Tibial nerve (tissue), 4 donors: ENCODE results near the gene METRN. TPM values are rescaled to one million over a fixed set of nuclear protein-coding genes. Genes with fewer than 3 reads are reported as not detected.

Source experiments
- DNase-seq, 2 donors: peaks; one replicate each; pipeline ENCODE4 v3.0.0-alpha.2; 2019; ENCODE audit warnings: low spot score in 2 of 2
- H3K27ac ChIP-seq, 4 donors: fragments of 200-600 bp; sonication (generic) in 3 of 4; one replicate each; pipeline ENCODE4 v1.5.1; 2017 to 2019; ENCODE audit warnings: mild to moderate bottlenecking in 1 of 4
- H3K27me3 ChIP-seq, 2 donors: fragments of 200-600 bp; sonication (generic) in 1 of 2; one replicate each; pipeline versions ENCODE4 v1.5.1 to v1.6.0; 2017 to 2019
- H3K36me3 ChIP-seq, 3 donors: fragments of 200-600 bp; sonication (generic); one replicate each; pipeline ENCODE4 v1.5.1; 2018 to 2019
- H3K4me1 ChIP-seq, 4 donors: fragments of 200-600 bp; sonication (generic) in 3 of 4; one replicate each; pipeline ENCODE4 v1.5.1; 2017 to 2019
- H3K4me3 ChIP-seq, 4 donors: fragments of 200-600 bp; sonication (generic) in 3 of 4; one replicate each; pipeline ENCODE4 v1.5.1; 2017 to 2019; ENCODE audit warnings: mild to moderate bottlenecking in 1 of 4, moderate library complexity in 1 of 4
- H3K9me3 ChIP-seq, 4 donors: fragments of 200-600 bp; sonication (generic) in 3 of 4; one replicate each; pipeline ENCODE4 v1.5.1; 2017 to 2019
- EP300 ChIP-seq, 2 donors: sonication (generic); formaldehyde crosslinking; IDR thresholded peaks; one replicate each; pipeline ENCODE4 v1.6.1; 2017; ENCODE audit warnings: antibody characterized with exemption in 2 of 2, mild to moderate bottlenecking in 1 of 2
- POLR2A ChIP-seq, 2 donors: fragments of 450-650 bp; IDR thresholded peaks; one replicate each; pipeline ENCODE4 v1.6.1; 2017; ENCODE audit warnings: antibody characterized with exemption in 2 of 2, mild to moderate bottlenecking in 2 of 2, moderate library complexity in 2 of 2
- WGBS, 2 donors: methylation state at CpG; one replicate each; pipeline ENCODE4 v1.1.5; 2018; 5-methylcytosine and 5-hydroxymethylcytosine counted together
- total RNA-seq, 4 donors: library from RNA; depleted of rRNA; stranded (reverse); fragments of >200 nt; gene quantifications; one replicate each; pipeline ENCODE4 v1.1.0, GENCODE V29; 2016
- TF ChIP-seq, protein P1 (sequence below), 5 experiments: fragments of 200-600 bp in 3 of 5; fragments of 450-650 bp in 2 of 5; sonication (generic) in 3 of 5; IDR thresholded peaks; one replicate each; pipeline ENCODE4 v1.5.1; 2016 to 2019; ENCODE audit warnings: antibody characterized with exemption in 5 of 5, mild to moderate bottlenecking in 3 of 5, moderate library complexity in 2 of 5

Gene METRN
- total RNA-seq, 4 donors from 2014 or later, result 78.8 to 131 (median 108) TPM

DNA sequence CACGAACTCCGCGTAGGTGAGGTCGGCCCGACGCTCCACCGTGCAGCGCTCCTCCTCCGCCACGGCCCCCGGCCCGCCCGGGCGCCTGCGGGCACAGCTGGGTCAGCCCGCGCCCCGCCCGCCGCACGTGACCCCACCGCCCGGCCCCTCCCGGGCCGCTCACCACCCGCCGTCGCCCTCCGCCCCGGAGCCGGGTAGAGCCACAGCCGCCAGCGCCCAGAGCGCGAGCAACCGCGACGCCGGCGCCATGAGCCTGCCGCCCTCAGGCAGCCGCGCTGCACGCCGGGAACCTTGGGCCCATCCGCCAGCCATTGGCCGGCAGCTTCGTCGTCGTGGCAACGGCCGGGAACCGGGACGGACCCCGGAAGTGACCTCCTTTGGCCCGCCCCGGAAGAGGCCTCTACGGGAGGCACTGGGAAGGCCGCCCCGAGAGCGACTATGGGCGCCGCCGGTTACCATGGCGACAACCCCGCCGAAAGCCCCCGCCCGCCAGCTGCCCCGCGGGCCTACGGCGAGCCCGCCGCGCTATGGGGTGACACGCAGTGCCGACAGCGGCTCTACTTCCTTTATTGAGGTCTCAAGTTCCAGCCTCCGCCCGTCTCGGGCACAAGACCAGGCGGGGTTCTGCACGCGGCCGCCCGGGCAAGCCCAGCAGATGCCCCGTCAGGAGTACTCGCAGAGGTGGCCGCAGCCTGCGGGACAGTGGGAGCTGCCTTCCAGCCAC is 30.7 kb upstream of the METRN start, which contains the start of gene JMJD8:
Gene JMJD8 (minus strand): TSS at position 264 of the 724 bp plus-strand sequence. CDS start 15 bp downstream, at position 249.
- Histone ChIP-seq H3K36me3 (peaks cover 0 to 53% (median 15%) of the 10 kb centered on the region in 3 donors), H3K27ac (peak within 1 kb of the TSS; percentile 49 to 84 (median 80)), H3K4me1 (peaks cover 0 to 74% (median 42%) of the 10 kb centered on the region in 4 donors), H3K27me3 (no peaks in the 10 kb centered on the region), H3K4me3 (peak within 1 kb of the TSS; percentile 56 to 84 (median 72)), H3K9me3 (no peaks in the 10 kb centered on the region)
- DNase-seq, result peak; percentile 93 to 95
- TF ChIP-seq, protein P1, sequence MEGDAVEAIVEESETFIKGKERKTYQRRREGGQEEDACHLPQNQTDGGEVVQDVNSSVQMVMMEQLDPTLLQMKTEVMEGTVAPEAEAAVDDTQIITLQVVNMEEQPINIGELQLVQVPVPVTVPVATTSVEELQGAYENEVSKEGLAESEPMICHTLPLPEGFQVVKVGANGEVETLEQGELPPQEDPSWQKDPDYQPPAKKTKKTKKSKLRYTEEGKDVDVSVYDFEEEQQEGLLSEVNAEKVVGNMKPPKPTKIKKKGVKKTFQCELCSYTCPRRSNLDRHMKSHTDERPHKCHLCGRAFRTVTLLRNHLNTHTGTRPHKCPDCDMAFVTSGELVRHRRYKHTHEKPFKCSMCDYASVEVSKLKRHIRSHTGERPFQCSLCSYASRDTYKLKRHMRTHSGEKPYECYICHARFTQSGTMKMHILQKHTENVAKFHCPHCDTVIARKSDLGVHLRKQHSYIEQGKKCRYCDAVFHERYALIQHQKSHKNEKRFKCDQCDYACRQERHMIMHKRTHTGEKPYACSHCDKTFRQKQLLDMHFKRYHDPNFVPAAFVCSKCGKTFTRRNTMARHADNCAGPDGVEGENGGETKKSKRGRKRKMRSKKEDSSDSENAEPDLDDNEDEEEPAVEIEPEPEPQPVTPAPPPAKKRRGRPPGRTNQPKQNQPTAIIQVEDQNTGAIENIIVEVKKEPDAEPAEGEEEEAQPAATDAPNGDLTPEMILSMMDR (IDR thresholded peaks at IDR 0.05), result peak in 1 of 5 experiments; percentile 11
- TF ChIP-seq EP300 (IDR thresholded peaks at IDR 0.05) (peak; percentile 85), POLR2A (IDR thresholded peaks at IDR 0.05) (peak in 1 of 2 donors; percentile 39)
- 4 to 30% methylated on average over 6 to 73 of the region's 91 CpGs for WGBS, 2 donors

DNA sequence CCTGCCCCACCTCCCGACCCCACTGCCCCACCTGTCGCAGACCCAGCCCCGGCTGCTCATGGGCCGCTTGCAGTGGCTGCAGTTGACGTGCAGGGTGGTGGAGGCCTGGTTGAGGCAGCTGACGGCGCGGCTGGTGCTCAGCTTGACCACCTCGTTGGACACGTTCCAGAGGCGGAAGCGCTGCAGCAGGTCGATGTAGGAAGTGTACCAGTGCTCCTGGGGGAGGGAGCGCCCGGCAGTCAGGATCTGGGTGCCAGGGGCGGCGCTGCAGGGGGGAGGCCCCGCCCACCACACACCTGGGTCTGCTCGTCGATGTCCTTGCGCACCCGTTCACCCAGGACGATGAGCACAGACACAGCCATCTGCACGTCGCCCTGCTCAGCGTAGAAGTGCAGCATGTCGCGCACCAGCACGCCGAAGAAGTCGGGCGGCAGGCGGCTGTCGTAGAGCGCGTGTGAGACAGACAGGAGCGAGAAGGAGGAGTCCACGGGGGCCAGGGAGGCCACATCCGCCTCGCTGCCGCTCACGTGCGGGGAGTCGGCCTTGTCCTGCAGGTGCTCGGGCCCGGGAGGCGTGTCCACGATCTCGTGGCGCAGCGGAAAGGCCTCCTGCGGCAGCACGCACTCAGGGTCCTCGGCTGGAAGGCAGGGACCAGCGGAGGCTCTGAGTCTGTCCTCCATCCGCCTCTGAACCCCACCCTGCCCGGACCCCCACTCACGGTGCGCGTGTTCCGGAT is 29.8 kb upstream of the METRN start:
- DNase-seq, result no peak
- WGBS, 2 donors, result 90 to 93% methylated on average over 53 to 55 of the region's 61 CpGs
- H3K9me3 ChIP-seq, result no peaks in the 10 kb centered on the region
- peak overlapping the region; percentile 55 to 78 (median 61) for H3K4me3 ChIP-seq
- H3K36me3 ChIP-seq, result peaks cover 0 to 53% (median 15%) of the 10 kb centered on the region in 3 donors
- peak overlapping the region in 3 of 4 donors; percentile 76 to 84 (median 84) for H3K27ac ChIP-seq
- peaks cover 0 to 76% (median 46%) of the 10 kb centered on the region in 4 donors for H3K4me1 ChIP-seq
- TF ChIP-seq, protein P1 (IDR thresholded peaks at IDR 0.05), result no peak
- TF ChIP-seq EP300 (IDR thresholded peaks at IDR 0.05) (no peak), POLR2A (IDR thresholded peaks at IDR 0.05) (no peak)
- no peaks in the 10 kb centered on the region for H3K27me3 ChIP-seq

DNA sequence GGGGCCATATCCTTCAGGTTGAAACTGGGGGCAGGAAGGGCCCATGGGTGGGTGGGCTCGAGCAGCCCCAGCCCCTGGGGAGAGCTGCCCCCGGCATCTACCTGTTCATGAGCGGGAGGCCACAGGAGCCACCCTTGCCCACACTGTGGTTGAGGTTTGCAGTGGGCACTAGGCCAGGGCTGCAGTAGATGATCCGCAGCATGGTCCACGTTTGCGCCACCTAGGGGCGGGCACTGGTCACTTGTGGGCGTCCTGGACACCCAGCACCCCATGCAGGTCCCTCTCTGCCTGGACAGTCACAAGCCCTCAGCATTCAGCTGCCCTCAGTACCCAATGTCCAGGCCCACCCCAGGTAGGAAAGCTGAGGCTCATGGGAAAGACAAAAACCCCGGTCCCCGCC is 29.0 kb upstream of the METRN start:
- H3K36me3 ChIP-seq, result peaks cover 0 to 53% (median 15%) of the 10 kb centered on the region in 3 donors
- no peak overlapping the region for H3K4me3 ChIP-seq
- peaks cover 0 to 79% (median 46%) of the 10 kb centered on the region in 4 donors for H3K4me1 ChIP-seq
- DNase-seq, result no peak
- H3K27me3 ChIP-seq, result no peaks in the 10 kb centered on the region
- no peak for TF ChIP-seq EP300 (IDR thresholded peaks at IDR 0.05)
- TF ChIP-seq, protein P1 (IDR thresholded peaks at IDR 0.05), result peak in 1 of 5 experiments; percentile 12
- WGBS, 2 donors, result 54 to 85% methylated on average over 5 to 8 of the region's 10 CpGs
- no peak overlapping the region for H3K27ac ChIP-seq
- no peaks in the 10 kb centered on the region for H3K9me3 ChIP-seq

DNA sequence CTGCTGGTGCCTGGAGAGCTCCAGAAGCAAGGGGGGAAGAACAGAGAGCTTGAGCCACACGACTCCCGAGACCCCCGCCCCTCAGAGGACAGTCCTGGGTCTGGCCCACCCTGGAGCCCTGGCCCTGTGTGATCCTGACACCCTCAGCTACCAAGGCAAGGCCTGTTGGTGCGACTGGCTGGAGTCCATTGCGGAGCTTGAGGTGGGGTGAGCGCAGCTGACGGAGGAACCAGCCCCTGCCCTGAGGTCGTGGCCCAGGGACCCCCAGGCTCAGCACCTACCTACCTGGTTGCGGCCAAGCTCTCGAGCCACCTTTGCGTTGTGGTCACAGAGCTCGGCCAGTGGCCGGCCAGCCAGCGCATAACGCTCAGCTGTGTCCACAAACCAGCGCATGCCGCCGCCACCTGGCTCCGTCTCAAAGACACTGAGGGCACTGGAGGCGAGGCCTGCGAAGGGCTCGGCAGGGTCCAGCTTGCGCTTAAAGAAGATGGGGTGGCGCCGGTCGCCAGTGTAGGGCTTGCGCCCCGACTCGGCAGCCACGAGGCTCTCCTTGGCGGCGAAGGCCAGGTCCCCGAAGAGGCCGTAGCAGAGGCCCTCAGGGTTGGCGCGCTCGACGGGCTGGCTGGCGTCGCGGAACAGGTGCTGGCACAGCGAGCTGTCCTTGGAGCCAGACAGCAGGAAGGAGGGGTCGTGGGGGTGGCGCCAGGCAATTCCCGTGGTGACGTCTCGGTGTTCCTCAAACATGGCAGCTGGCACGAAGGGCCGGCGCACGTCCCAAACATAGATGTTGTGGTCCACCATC is 28.3 kb upstream of the METRN start:
- no peak overlapping the region for H3K4me3 ChIP-seq
- H3K9me3 ChIP-seq, result no peaks in the 10 kb centered on the region
- no peak for DNase-seq
- peaks cover 0 to 72% (median 39%) of the 10 kb centered on the region in 4 donors for H3K4me1 ChIP-seq
- 90 to 95% methylated on average over 45 of the region's 51 CpGs for WGBS, 2 donors
- TF ChIP-seq, protein P1 (IDR thresholded peaks at IDR 0.05), result no peak
- TF ChIP-seq POLR2A (IDR thresholded peaks at IDR 0.05), result no peak
- TF ChIP-seq EP300 (IDR thresholded peaks at IDR 0.05), result no peak
- no peak overlapping the region for H3K27ac ChIP-seq
- H3K36me3 ChIP-seq, result peaks cover 0 to 48% (median 14%) of the 10 kb centered on the region in 3 donors
- no peaks in the 10 kb centered on the region for H3K27me3 ChIP-seq
